Kidney epithelial cell (primary cell): Measurements from ENCODE around the gene ALG5. TPM values are rescaled to one million over a fixed set of nuclear protein-coding genes. Genes with fewer than 3 reads are reported as not detected.
A peak's percentile ranks its signal among the peaks of the same experiment; 100 is the strongest.

Experiments
- DNase-seq: peaks from one replicate; pipeline ENCODE4 v3.0.0-alpha.2; 2010; ENCODE audit warnings: low read depth
- H3K27me3 ChIP-seq: 2 replicates; pipeline ENCODE4 v1.6.0; 2011; ENCODE audit warnings: low read length; ENCODE audit not compliant: control insufficient read depth, insufficient read depth
- H3K36me3 ChIP-seq: 2 replicates; pipeline ENCODE4 v1.5.1; 2011; ENCODE audit warnings: low read length; ENCODE audit not compliant: control insufficient read depth, insufficient read depth
- H3K4me3 ChIP-seq: 2 replicates; pipeline ENCODE4 v1.5.1; 2011; ENCODE audit warnings: low read depth, mild to moderate bottlenecking, control low read depth, low read length
- CTCF ChIP-seq: IDR thresholded peaks from 2 replicates; pipeline ENCODE4 v1.5.1; 2011; ENCODE audit warnings: mild to moderate bottlenecking, moderate library complexity, low read length, control low read depth, inconsistent platforms; ENCODE audit not compliant: insufficient read depth, poor library complexity, severe bottlenecking
- total RNA-seq: library from RNA; depleted of rRNA; stranded (reverse); fragments of >200 nt; gene quantifications from 2 replicates; pipeline ENCODE4 v1.2.3, GENCODE V29; 2015

The ALG5 gene
- total RNA-seq, 1 donor from 2014 or later = 32.0 TPM

- Histone ChIP-seq H3K27me3 (no peaks in the 10 kb centered on the region), H3K4me3 (peak overlapping the region; percentile 96), H3K36me3 (no peaks in the 10 kb centered on the region)
- no peak for TF ChIP-seq CTCF
- DNase-seq = no peak
These were observed 1.3 kb downstream of the ALG5 start for GRCh38 chr13:36997716-36998427.

GRCh38 chr13:36992362-36992761, 6.8 kb downstream of the ALG5 start:
- no peak for TF ChIP-seq CTCF
- Histone ChIP-seq H3K27me3 (no peaks in the 10 kb centered on the region), H3K36me3 (peaks cover 2% of the 10 kb centered on the region), H3K4me3 (no peak overlapping the region)
- no peak for DNase-seq

- no peak for DNase-seq
- H3K27me3 ChIP-seq = no peaks in the 10 kb centered on the region
- peaks cover 2% of the 10 kb centered on the region for H3K36me3 ChIP-seq
- no peak overlapping the region for H3K4me3 ChIP-seq
- TF ChIP-seq CTCF = no peak
These were observed 12.5 kb downstream of the ALG5 start for GRCh38 chr13:36986462-36987240.

- DNase-seq = no peak
- TF ChIP-seq CTCF = peak; percentile 34
- H3K36me3 ChIP-seq = no peaks in the 10 kb centered on the region
- H3K4me3 ChIP-seq = no peak overlapping the region
- H3K27me3 ChIP-seq = no peaks in the 10 kb centered on the region
These were observed 17.9 kb downstream of the ALG5 start for GRCh38 chr13:36981156-36981743.

- no peaks in the 10 kb centered on the region for H3K27me3 ChIP-seq
- DNase-seq = no peak
- no peak for TF ChIP-seq CTCF
- H3K4me3 ChIP-seq = no peak overlapping the region
- no peaks in the 10 kb centered on the region for H3K36me3 ChIP-seq
These were observed 19.6 kb downstream of the ALG5 start for GRCh38 chr13:36979361-36980050.
